Gastrocnemius medialis (tissue), 4 donors: Measurements from ENCODE around the gene HINFP. TPM values are rescaled to one million over a fixed set of nuclear protein-coding genes. Genes with fewer than 3 reads are reported as not detected.

Source experiments
- ATAC-seq, 2 donors: fragments of 150-250 bp; one replicate each; pipeline ENCODE4 v1.9.1; 2016
- DNase-seq, 2 donors: peaks; one replicate each; pipeline ENCODE4 v3.0.0-alpha.2; 2019
- H3K27ac ChIP-seq, 4 donors: fragments of 200-600 bp; sonication (generic); 1 replicate in 1 of 4; 2 replicates in 3 of 4; pipeline ENCODE4 v1.5.1; 2016 to 2018; ENCODE audit warnings: mild to moderate bottlenecking in 2 of 4, moderate library complexity in 1 of 4
- H3K27me3 ChIP-seq, 3 donors: fragments of 200-600 bp; sonication (generic) in 2 of 3; 1 replicate in 1 of 3; 2 replicates in 2 of 3; pipeline versions ENCODE4 v1.5.1 to v1.6.0; 2016 to 2019; ENCODE audit warnings: mild to moderate bottlenecking in 1 of 3, moderate library complexity in 1 of 3
- H3K36me3 ChIP-seq, 2 donors: fragments of 200-600 bp; sonication (generic) in 1 of 2; one replicate each; pipeline ENCODE4 v1.5.1; 2017 to 2018
- H3K4me1 ChIP-seq, 2 donors: fragments of 200-600 bp; sonication (generic) in 1 of 2; one replicate each; pipeline ENCODE4 v1.5.1; 2016 to 2017; ENCODE audit warnings: mild to moderate bottlenecking in 2 of 2
- H3K4me3 ChIP-seq, 4 donors: fragments of 200-600 bp; sonication (generic) in 3 of 4; 1 replicate in 1 of 4; 2 replicates in 3 of 4; pipeline ENCODE4 v1.5.1; 2016 to 2019; ENCODE audit warnings: mild to moderate bottlenecking in 2 of 4
- H3K9me3 ChIP-seq, 3 donors: fragments of 200-600 bp; sonication (generic) in 2 of 3; 1 replicate in 1 of 3; 2 replicates in 2 of 3; pipeline ENCODE4 v1.5.1; 2016 to 2019
- CTCF ChIP-seq, 5 experiments: fragments of 450-650 bp in 3 of 5; fragments of 200-600 bp in 2 of 5; sonication (generic) in 2 of 5; IDR thresholded peaks in 4 of 5; conservative IDR thresholded peaks in 1 of 5; 1 replicate in 4 of 5; 2 replicates in 1 of 5; pipeline ENCODE4 v1.5.1; 2016 to 2019; ENCODE audit warnings: antibody characterized with exemption in 5 of 5, mild to moderate bottlenecking in 3 of 5, moderate library complexity in 3 of 5
- POLR2A ChIP-seq, 2 donors: fragments of 450-650 bp; IDR thresholded peaks; one replicate each; pipeline ENCODE4 v1.6.1; 2017; ENCODE audit warnings: antibody characterized with exemption in 2 of 2, mild to moderate bottlenecking in 2 of 2, moderate library complexity in 2 of 2
- in situ Hi-C, 4 donors: fragments of 200-750 bp; cut with MboI; loops; one replicate each; pipeline versions ENCODE4 v1.15.0 to v1.8.0; 2017; ENCODE audit warnings: low sequenced_read_pairs in 4 of 4
- intact Hi-C: fragments of 100-400 bp; cut with DNase I; formaldehyde crosslinking; loops from one replicate; pipeline ENCODE4 v1.15.1; 2023; ENCODE audit warnings: low total_unique reads
- total RNA-seq, 4 donors: library from RNA; depleted of rRNA; stranded (reverse); fragments of >200 nt; gene quantifications; one replicate each; pipeline versions ENCODE4 v1.1.0 to v1.2.3, GENCODE V29; 2016

Gene HINFP
- total RNA-seq, 4 donors from 2014 or later = 8.1 to 17.8 (median 15.3) TPM

GRCh38 chr11:119120639-119121007, 757 bp upstream of the HINFP start:
- no peak for DNase-seq
- Histone ChIP-seq H3K27ac (peak overlapping the region; percentile 84 to 90 (median 86)), H3K4me1 (peaks cover 16 to 20% of the 10 kb centered on the region in 2 donors), H3K36me3 (peaks cover 0 to 31% of the 10 kb centered on the region in 2 donors), H3K4me3 (peak overlapping the region; percentile 65 to 88 (median 76)), H3K27me3 (no peaks in the 10 kb centered on the region), H3K9me3 (no peaks in the 10 kb centered on the region)
- intact Hi-C loops (loop anchor here (1.0 to 5.0 kb wide), 6 partner anchors 13 to 179 kb away; partner anchors contain the start of genes C2CD2L, HMBS, HYOU1 and NLRX1), in situ Hi-C loops (no loop called here)
- ATAC-seq = no peak
- TF ChIP-seq POLR2A (IDR thresholded peaks at IDR 0.05) = no peak
- no peak for TF ChIP-seq CTCF (IDR thresholded peaks at IDR 0.05 in 4 of 5, conservative IDR thresholded peaks at IDR 0.05 in 1 of 5)

DNA sequence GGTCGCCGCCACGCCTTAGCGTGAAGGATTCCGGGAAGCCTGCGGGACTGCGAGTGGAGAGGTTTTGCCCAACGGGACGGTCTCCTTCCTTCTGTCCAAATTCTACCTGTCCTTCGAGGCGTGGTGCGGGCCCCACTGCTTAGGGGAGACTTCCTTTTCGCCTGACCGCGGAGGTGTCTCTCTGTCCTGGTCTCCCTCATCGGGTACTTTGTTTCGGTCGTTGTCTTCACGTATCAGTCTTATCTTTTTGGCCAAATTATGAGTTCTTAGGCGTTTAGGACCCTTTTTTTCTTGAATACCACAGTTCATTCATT, 388 bp downstream of the HINFP start:
- Histone ChIP-seq H3K36me3 (peaks cover 0 to 24% of the 10 kb centered on the region in 2 donors), H3K4me3 (peak overlapping the region; percentile 67 to 97 (median 87)), H3K9me3 (no peaks in the 10 kb centered on the region), H3K4me1 (peaks cover 16 to 24% of the 10 kb centered on the region in 2 donors), H3K27me3 (no peaks in the 10 kb centered on the region), H3K27ac (peak overlapping the region; percentile 78 to 90 (median 88))
- in situ Hi-C loops = no loop called here
- intact Hi-C loops = loop anchor here (1.0 to 5.0 kb wide), 5 partner anchors 14 to 76 kb away; partner anchors contain the start of genes C2CD2L, HMBS, HYOU1 and NLRX1
- no peak for DNase-seq
- ATAC-seq = no peak
- no peak for TF ChIP-seq CTCF (IDR thresholded peaks at IDR 0.05 in 4 of 5, conservative IDR thresholded peaks at IDR 0.05 in 1 of 5)
- no peak for TF ChIP-seq POLR2A (IDR thresholded peaks at IDR 0.05)

GRCh38 chr11:119125821-119126220, 4.4 kb downstream of the HINFP start:
- DNase-seq (no peak), ATAC-seq (no peak)
- H3K36me3 ChIP-seq = peaks cover 0 to 59% of the 10 kb centered on the region in 2 donors
- H3K4me1 ChIP-seq = peaks cover 13 to 20% of the 10 kb centered on the region in 2 donors
- no peak overlapping the region for H3K27ac ChIP-seq
- H3K9me3 ChIP-seq = no peaks in the 10 kb centered on the region
- no peaks in the 10 kb centered on the region for H3K27me3 ChIP-seq
- TF ChIP-seq POLR2A (IDR thresholded peaks at IDR 0.05) (no peak), CTCF (IDR thresholded peaks at IDR 0.05 in 4 of 5, conservative IDR thresholded peaks at IDR 0.05 in 1 of 5) (no peak)
- in situ Hi-C loops (no loop called here), intact Hi-C loops (no loop called here)
- no peak overlapping the region for H3K4me3 ChIP-seq

GRCh38 chr11:119126675-119127268, 5.4 kb downstream of the HINFP start:
- Histone ChIP-seq H3K36me3 (peaks cover 0 to 68% of the 10 kb centered on the region in 2 donors), H3K4me3 (no peak overlapping the region), H3K9me3 (no peaks in the 10 kb centered on the region), H3K27me3 (no peaks in the 10 kb centered on the region), H3K4me1 (peaks cover 12 to 18% of the 10 kb centered on the region in 2 donors), H3K27ac (no peak overlapping the region)
- ATAC-seq (no peak), DNase-seq (no peak)
- intact Hi-C loops = no loop called here
- TF ChIP-seq CTCF (IDR thresholded peaks at IDR 0.05 in 4 of 5, conservative IDR thresholded peaks at IDR 0.05 in 1 of 5) (no peak), POLR2A (IDR thresholded peaks at IDR 0.05) (no peak)
- in situ Hi-C loops = no loop called here

DNA sequence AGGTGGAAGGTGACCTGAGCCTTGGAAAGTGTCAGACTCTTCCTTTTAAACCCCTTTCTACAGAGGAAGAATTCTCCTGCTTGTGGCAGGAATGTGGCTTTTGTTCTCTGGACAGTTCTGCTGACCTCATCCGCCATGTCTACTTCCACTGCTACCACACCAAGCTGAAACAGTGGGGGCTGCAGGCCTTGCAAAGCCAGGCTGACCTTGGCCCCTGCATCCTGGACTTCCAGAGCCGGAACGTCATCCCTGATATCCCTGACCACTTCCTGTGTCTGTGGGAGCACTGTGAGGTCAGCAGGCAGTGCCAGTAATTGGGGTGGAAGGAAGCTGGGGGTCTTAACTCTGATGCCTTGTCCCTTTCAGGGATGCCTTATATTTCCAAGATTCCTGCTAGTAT, 9.3 kb downstream of the HINFP start:
- H3K27ac ChIP-seq = no peak overlapping the region
- ATAC-seq = no peak
- intact Hi-C loops = no loop called here
- in situ Hi-C loops = no loop called here
- H3K4me3 ChIP-seq = no peak overlapping the region
- H3K27me3 ChIP-seq = no peaks in the 10 kb centered on the region
- no peak for DNase-seq
- H3K9me3 ChIP-seq = no peaks in the 10 kb centered on the region
- TF ChIP-seq POLR2A (IDR thresholded peaks at IDR 0.05) = no peak
- TF ChIP-seq CTCF (IDR thresholded peaks at IDR 0.05 in 4 of 5, conservative IDR thresholded peaks at IDR 0.05 in 1 of 5) = no peak
- H3K36me3 ChIP-seq = peaks cover 0 to 81% of the 10 kb centered on the region in 2 donors
- peaks cover 0 to 4% of the 10 kb centered on the region in 2 donors for H3K4me1 ChIP-seq
